A549 treated with CORT108297 at 1 μM for 4 hours (cell line): ENCODE results near the gene SMARCD3. TPM values are rescaled to one million over a fixed set of nuclear protein-coding genes. Genes with fewer than 3 reads are reported as not detected.

Experiments
- total RNA-seq: library from RNA; stranded (reverse); fragments of 200-300 nt; extraction: Qiagen RNA extraction; gene quantifications from 5 replicates; pipeline ENCODE4 v1.2.3, GENCODE V29; 2022

SMARCD3 gene
- total RNA-seq: 8.6 to 12.4 TPM (median 10.4 TPM) in 5 replicates

DNA sequence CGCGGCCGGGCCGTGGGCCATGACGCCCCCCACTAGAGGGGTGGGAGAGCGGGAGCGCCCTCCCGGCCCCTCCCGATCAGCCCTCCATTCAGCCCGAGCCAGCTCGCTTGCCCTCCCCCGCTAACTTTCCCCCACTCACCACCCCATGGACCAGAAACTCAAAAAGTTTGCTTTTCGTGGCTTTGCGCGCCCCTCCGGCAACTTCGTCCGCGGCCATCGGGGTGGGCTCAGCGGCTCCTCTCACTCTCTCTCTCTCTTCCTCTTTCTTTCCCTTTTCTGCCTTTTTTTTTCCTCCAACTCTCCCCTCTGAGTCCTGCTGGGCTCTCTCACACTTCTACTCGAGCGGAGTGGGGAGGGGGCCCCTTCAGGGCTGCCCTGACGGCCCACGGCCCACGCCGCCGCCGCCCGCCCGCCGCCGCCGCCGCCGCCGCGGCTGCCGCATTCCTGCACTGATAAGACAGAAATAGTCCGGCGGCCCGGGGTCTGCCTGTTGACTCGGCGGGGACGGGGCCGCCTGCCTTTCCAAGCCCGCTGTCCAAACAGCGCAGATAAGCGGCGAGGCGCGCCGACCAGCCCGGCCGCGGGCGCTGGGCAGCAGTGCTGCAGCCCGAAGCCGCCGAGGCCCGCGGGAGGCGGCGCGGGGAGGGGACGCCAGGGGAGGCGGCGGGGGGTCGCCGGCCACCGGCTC, at the start of gene SMARCD3:
SMARCD3 (minus strand) TSS at position 349 of the 688 bp plus-strand sequence; CDS start at position 217, 132 bp downstream.

DNA sequence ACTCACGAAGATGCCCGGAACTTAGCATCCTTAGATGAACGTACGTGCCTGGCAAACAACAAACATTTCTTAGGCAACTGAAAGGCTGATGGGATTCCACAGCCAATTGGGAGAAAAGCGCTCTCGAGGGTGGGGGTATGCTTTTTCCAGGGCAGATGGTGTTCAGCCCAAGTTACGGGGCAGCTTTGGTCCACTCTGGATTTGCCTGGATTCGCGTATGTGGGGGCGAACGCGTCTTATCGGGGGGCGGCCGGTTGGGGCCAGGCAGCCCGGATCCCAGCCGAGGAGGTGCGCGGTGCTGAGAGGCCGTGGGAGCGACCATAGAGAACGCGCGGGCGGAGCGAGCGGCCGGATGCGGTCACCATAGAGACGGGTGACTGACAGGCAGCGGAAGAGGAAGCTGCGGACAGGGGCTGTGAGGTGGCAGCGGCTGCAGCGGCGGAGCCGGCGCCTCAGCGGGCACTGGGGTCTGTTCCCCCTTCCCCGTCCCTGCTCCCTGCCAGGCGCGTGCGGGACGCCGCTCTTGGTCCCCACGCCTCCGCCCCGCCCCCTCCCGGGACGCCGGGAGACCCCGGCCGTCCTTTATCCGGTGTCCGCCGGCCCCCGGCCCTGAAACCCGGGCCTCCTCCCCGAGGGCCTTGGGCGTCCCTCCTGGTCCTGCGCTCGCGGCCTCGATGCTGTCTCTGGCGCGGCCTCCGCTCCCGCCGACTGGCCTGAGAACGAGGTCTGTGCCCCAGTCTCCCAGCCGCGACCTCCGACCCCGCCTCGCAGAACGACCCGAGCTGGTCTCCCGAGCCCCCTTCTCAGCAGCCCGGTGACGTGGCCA, 16.2 kb downstream of the SMARCD3 start, which contains the start of gene CHPF2:
CHPF2 (plus strand) TSS at position 393 of the 826 bp plus-strand sequence. CDS start 1,529 bp downstream, outside the sequence.

DNA sequence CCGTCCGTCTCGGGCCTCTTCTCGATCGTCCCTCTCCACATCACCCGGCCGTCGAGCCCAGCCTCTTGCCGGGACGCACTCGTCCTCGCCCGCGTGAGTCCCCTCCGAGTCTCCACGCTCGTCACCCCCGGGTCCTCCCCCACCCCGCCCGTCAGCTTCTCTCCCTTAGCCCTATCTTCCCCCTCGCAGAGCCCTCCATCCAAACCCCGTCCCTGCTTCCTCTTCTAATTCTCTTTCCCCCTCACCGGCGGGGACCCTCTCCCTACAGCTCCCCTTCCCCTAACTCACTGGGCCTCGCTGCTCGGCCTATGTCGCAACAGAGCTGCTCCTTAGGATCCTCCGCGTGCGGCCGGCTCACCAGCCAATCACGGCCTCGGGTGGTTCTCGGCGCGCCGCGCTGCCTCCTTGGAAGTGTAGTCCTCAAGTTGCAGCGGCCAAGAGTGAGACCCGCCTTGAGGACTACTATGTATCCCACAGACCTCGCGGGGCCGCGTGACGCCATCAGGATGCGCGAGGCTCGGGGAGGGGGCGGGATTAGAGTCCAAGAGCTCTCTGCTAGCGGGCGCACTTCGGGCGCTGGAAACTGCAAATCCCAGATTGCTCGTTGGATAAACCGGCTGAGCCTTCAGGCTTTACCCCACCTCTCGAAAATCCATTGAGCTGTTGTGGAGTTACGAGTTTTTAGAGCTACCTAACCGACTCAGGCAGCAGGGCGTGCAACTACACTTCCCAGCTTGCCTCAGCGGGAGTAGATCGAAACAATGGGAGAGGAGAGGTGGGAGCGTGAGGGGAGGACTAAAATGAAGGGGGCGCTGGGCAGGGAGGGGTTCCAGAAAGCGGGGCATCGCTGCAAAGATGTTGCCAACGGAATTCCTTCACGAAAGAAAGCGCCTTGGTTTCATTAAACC, 21.4 kb downstream of the SMARCD3 start, which contains the start of gene ABCF2:
ABCF2 (minus strand) TSS at position 331 of the 908 bp plus-strand sequence. CDS start 747 bp downstream, outside the sequence.

DNA sequence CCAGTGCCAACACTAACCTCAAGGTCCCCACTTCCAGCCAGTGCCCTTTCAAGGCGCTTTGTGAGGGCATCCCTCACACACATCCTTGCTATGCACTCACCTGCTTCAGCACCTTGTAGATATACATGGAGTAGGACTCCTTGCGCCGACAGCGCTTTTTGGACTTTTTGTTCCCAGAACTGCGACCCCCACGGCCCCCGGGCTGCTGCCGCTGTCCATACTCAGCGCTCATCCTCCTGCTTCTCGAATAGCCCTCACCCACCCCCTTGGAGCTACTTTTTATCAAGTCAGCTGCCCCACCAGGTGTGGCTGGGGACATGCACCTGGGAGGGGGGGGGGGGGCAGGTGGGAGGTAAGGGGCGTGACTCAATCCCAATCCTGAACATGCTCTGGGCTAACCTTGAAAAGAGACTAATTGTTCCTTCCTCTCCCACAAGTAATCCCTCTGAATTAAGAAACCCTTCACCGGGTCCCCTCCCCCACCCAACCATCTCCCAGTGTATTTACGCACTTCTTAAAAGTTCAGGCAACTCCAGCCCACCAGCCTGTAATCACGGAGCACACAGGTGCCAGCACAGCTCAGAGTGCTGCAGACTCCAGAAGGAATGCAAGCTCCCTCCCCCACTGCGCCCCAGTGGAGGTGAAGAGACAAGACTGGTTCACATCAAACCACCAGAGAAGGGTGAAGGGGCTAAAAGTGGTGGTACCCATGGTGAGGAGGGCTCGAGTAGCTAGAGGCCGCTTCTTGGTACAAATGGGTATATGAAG, 38.2 kb downstream of the SMARCD3 start, which contains the start of gene H2BK1:
H2BK1 (minus strand) TSS at position 402 of the 768 bp plus-strand sequence; CDS start at position 232, 170 bp downstream.

Other genes with a start within 250 kb of the SMARCD3 start
- gene ATG9B, start 224.2 kb downstream of the SMARCD3 start, total RNA-seq: 0.16 to 0.73 TPM (median 0.55 TPM) in 5 replicates
- 33.1 to 55.2 TPM (median 52.6 TPM) in 5 replicates for gene ABCB8, start 220.2 kb downstream of the SMARCD3 start, total RNA-seq
- 4.3 to 12.9 TPM (median 10.4 TPM) in 5 replicates for gene ASIC3, start 200.2 kb downstream of the SMARCD3 start, total RNA-seq
- gene CDK5, start 190.8 kb downstream of the SMARCD3 start, total RNA-seq: 32.6 to 37.1 TPM (median 34.0 TPM) in 5 replicates
- 191 to 306 TPM (median 300 TPM) in 5 replicates for gene SLC4A2, start 189.1 kb downstream of the SMARCD3 start, total RNA-seq
- 52.6 to 89.4 TPM (median 82.4 TPM) in 5 replicates for gene FASTK, start 167.9 kb downstream of the SMARCD3 start, total RNA-seq
- 36.3 to 61.2 TPM (median 59.4 TPM) in 5 replicates for gene TMUB1, start 165.2 kb downstream of the SMARCD3 start, total RNA-seq
- 43.0 to 72.3 TPM (median 69.5 TPM) in 5 replicates for gene AGAP3, start 162.2 kb downstream of the SMARCD3 start, total RNA-seq
- 0.10 to 0.18 TPM in 2 of 5 replicates, not detected in the others for gene GBX1, start 81.0 kb downstream of the SMARCD3 start, total RNA-seq
- gene ASB10, start 61.4 kb downstream of the SMARCD3 start, total RNA-seq: not detected in 5 replicates
- gene H2BK1, start 38.2 kb downstream of the SMARCD3 start, total RNA-seq: not detected in 5 replicates
- 61.4 to 67.5 TPM (median 66.9 TPM) in 5 replicates for gene ABCF2, start 21.5 kb downstream of the SMARCD3 start, total RNA-seq
- gene CHPF2, start 16.2 kb downstream of the SMARCD3 start, total RNA-seq: 38.2 to 52.9 TPM (median 47.8 TPM) in 5 replicates
- 34.3 to 49.5 TPM (median 37.0 TPM) in 5 replicates for gene NUB1, start 93.1 kb upstream of the SMARCD3 start, total RNA-seq
- 0.13 to 0.38 TPM (median 0.17 TPM) in 5 replicates for gene WDR86, start 161.3 kb upstream of the SMARCD3 start, total RNA-seq
- not detected in 5 replicates for gene CRYGN, start 191.4 kb upstream of the SMARCD3 start, total RNA-seq